ENCODE results near the gene ELOB. TPM values are rescaled to one million over a fixed set of nuclear protein-coding genes. Genes with fewer than 3 reads are reported as not detected.

ELOB gene
- total RNA-seq, 1 donor from 2014 or later, result 323 TPM

DNA sequence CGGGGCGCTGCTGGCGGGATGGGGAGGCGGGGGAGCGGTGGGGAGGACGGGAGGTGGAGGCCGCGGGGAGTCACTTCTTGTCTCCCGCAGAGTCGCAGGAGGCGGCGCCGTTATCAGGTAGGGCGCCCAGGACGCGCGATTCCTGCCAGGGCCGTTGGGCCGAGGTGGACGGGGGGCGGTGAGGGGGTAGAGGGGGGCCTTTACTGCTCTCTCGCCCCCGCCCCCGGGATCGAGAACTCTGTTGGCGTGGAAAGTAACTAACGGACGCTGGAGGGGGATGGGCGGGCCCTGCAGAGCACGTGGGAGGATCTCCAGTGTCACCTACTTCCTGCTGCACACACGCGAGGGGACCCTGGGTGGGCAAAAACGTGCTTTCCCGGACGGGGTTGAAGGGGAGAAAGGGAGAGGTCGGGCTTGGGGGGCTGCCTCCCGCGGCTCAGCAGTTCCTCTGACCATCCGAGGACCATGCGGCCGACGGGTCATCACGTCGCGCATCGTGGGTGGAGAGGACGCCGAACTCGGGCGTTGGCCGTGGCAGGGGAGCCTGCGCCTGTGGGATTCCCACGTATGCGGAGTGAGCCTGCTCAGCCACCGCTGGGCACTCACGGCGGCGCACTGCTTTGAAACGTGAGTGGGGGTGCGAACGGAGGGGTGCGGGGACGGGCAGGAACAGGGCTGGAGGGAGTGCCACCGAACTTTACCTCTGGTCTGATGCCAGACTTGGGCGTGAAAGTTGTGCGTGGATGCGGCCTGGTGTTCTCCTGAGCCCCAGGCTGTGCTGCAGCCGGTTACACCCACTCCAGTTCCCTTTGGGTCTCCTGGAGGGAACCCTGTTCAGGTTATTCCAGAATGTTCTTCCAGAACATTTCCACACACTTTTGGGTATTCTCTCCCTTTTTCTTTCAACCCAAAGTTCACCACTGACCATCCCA lies 40.5 kb upstream of the ELOB start:
- H3K4me1 ChIP-seq (ENCODE audit: insufficient read depth, low read length), result no peaks in the 10 kb centered on the region
- no peaks in the 10 kb centered on the region for H3K36me3 ChIP-seq (ENCODE audit: insufficient read depth, low read length)
- H3K27ac ChIP-seq (ENCODE audit: low read depth, low read length), result no peak overlapping the region
- no peak overlapping the region for H2AFZ ChIP-seq (ENCODE audit: low read depth, low read length)
- no peaks in the 10 kb centered on the region for H3K9me3 Mint-ChIP-seq (ENCODE audit: unreplicated experiment)
- no peak for FAIRE-seq
- no peak overlapping the region for H3K9ac ChIP-seq (ENCODE audit: low read length)
- no peak overlapping the region for H3K4me2 ChIP-seq (ENCODE audit: low read length)
- H3K4me1 Mint-ChIP-seq (ENCODE audit: low read depth, unreplicated experiment), result peaks cover 4% of the 10 kb centered on the region
- H3K9me3 ChIP-seq (ENCODE audit: insufficient read depth, low read depth, low read length), result no peaks in the 10 kb centered on the region
- H3K4me3 Mint-ChIP-seq (ENCODE audit: unreplicated experiment), result no peak overlapping the region
- H3K27me3 Mint-ChIP-seq (ENCODE audit: low read depth, unreplicated experiment), result peaks cover 15% of the 10 kb centered on the region
- H3K27me3 ChIP-seq (ENCODE audit: insufficient read depth, low read length), result peaks cover 16% of the 10 kb centered on the region
- H3K4me3 ChIP-seq (ENCODE audit: insufficient read depth, low read depth, low read length), result no peak overlapping the region
- H3K36me3 Mint-ChIP-seq (ENCODE audit: low read depth, unreplicated experiment), result no peaks in the 10 kb centered on the region
- no peaks in the 10 kb centered on the region for H4K20me1 ChIP-seq (ENCODE audit: insufficient read depth, low read length)
- H3K79me2 ChIP-seq (ENCODE audit: insufficient read depth, low read length), result no peaks in the 10 kb centered on the region
- TF ChIP-seq CTCF (IDR thresholded peaks at IDR 0.05; ENCODE audit: insufficient read depth, low read depth, low read length), result no peak
- TF ChIP-seq EZH2 (IDR thresholded peaks at IDR 0.05; ENCODE audit: insufficient read depth, low read length), result no peak
- DNase-seq (ENCODE audit: low read depth), result no peak
- H3K27ac Mint-ChIP-seq (ENCODE audit: unreplicated experiment), result no peak overlapping the region

GRCh38 chr16:2816751-2817339 lies 39.8 kb upstream of the ELOB start, which contains the start of gene PRSS21:
Gene PRSS21, plus strand, starts transcription at chr16:2817237. Its CDS starts 32 bp downstream, at chr16:2817269.
- no peaks in the 10 kb centered on the region for H3K9me3 ChIP-seq (ENCODE audit: insufficient read depth, low read depth, low read length)
- H3K4me1 ChIP-seq (ENCODE audit: insufficient read depth, low read length), result no peaks in the 10 kb centered on the region
- Mint-ChIP-seq H3K27me3 (ENCODE audit: low read depth, unreplicated experiment) (peaks cover 19% of the 10 kb centered on the region), H3K4me1 (ENCODE audit: low read depth, unreplicated experiment) (peaks cover 6% of the 10 kb centered on the region), H3K4me3 (ENCODE audit: unreplicated experiment) (no peak within 1 kb of the TSS), H3K27ac (ENCODE audit: unreplicated experiment) (no peak within 1 kb of the TSS), H3K9me3 (ENCODE audit: unreplicated experiment) (no peaks in the 10 kb centered on the region), H3K36me3 (ENCODE audit: low read depth, unreplicated experiment) (no peaks in the 10 kb centered on the region)
- no peaks in the 10 kb centered on the region for H4K20me1 ChIP-seq (ENCODE audit: insufficient read depth, low read length)
- no peak within 1 kb of the TSS for H2AFZ ChIP-seq (ENCODE audit: low read depth, low read length)
- peaks cover 15% of the 10 kb centered on the region for H3K27me3 ChIP-seq (ENCODE audit: insufficient read depth, low read length)
- no peak for TF ChIP-seq EZH2 (IDR thresholded peaks at IDR 0.05; ENCODE audit: insufficient read depth, low read length)
- TF ChIP-seq CTCF (IDR thresholded peaks at IDR 0.05; ENCODE audit: insufficient read depth, low read depth, low read length), result no peak
- no peak within 1 kb of the TSS for H3K4me2 ChIP-seq (ENCODE audit: low read length)
- FAIRE-seq (no peak), DNase-seq (ENCODE audit: low read depth) (no peak)
- no peak within 1 kb of the TSS for H3K4me3 ChIP-seq (ENCODE audit: insufficient read depth, low read depth, low read length)
- no peak within 1 kb of the TSS for H3K27ac ChIP-seq (ENCODE audit: low read depth, low read length)
- H3K36me3 ChIP-seq (ENCODE audit: insufficient read depth, low read length), result no peaks in the 10 kb centered on the region
- H3K9ac ChIP-seq (ENCODE audit: low read length), result no peak within 1 kb of the TSS
- H3K79me2 ChIP-seq (ENCODE audit: insufficient read depth, low read length), result no peaks in the 10 kb centered on the region

Measured in astrocyte (in vitro differentiated cells and primary cell).